LNCAP (cell line): ENCODE data around the gene ZNF423.

ENCODE experiments used
- TF ChIP-seq, protein P1 (sequence below): fragments of 450-650 bp; IDR thresholded peaks from 2 replicates; pipeline ENCODE4 v1.5.1; 2017; ENCODE audit warnings: mild to moderate bottlenecking

ZNF423 gene

DNA sequence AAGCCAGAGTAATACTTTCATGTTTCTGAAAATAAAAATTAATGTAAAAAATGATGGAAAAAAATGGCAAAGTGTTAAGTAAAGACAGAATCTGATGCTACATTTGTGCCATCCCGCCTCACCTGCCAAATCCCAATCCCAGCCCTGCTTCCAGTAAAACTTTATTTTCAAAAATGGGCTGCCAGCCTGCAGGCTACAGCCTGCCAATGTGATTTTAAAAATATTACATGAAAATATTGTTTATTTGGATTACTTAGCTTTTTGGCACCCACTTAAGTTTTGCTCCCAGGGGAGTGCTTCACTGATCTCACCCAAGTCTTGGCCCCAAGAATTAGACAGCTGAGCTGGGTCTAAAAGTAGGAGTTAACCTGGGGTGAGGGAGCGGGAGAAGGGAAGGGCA is 369.5 kb downstream of the ZNF423 start:
- TF ChIP-seq, protein P1, sequence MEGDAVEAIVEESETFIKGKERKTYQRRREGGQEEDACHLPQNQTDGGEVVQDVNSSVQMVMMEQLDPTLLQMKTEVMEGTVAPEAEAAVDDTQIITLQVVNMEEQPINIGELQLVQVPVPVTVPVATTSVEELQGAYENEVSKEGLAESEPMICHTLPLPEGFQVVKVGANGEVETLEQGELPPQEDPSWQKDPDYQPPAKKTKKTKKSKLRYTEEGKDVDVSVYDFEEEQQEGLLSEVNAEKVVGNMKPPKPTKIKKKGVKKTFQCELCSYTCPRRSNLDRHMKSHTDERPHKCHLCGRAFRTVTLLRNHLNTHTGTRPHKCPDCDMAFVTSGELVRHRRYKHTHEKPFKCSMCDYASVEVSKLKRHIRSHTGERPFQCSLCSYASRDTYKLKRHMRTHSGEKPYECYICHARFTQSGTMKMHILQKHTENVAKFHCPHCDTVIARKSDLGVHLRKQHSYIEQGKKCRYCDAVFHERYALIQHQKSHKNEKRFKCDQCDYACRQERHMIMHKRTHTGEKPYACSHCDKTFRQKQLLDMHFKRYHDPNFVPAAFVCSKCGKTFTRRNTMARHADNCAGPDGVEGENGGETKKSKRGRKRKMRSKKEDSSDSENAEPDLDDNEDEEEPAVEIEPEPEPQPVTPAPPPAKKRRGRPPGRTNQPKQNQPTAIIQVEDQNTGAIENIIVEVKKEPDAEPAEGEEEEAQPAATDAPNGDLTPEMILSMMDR: no peak

DNA sequence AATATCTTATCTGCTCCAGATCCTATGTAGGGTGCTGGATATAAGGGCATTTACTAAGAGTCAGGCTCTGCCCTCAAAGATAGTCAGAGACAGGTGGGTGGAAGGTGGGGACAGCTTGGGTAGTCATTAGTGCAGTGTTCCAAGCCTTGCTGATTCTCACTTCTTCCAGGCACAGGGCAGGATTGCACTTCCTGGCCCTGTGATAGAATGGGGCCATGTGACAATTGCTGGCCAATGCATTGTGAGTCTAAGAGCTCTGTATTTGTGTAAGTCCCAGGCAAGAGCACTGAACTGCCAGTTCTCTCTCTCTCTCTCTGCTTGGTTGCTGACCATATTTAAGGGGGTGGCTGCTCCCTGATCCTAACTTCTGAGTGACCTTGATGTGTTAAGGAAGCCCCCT is 370.2 kb downstream of the ZNF423 start:
- TF ChIP-seq, protein P1: no peak

DNA sequence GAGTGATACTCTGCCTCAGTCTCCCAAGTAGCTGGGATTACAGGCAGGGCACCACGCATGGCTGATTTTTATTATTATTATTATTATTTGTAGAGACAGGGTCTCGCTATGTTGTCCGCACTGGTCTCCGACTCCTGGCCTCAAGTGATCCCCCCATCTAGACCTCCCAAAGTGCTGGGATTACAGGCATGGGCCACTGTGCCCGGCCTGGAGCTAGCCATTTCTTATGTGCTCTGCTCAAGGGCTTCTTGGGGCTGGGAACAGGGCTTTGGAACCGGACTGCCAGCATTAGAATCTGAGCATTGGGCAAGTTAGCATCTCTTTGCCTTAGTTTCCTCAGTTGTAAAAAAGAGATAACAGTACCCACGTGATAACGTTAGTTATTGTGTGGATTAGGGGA is 371.0 kb downstream of the ZNF423 start:
- TF ChIP-seq, protein P1: no peak

DNA sequence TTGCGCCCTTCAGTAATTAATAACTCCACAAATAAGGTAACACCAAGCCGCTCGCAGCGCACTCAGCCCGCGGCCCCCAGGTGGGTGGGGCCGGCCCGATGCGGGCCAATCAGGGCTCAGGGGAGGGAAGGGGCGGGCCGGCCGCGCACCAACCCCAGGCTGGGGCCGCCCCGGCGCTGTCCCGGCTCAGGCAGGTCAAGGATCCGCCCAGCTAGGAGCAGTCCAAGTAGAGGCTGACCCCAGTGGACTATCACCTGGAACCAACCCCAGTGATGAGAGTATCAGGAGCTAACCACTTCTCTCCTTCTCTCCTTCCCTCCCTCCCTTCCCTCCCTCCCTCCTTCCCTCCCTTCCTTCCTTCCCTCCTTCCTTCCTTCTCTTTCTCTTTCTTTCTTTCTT is 371.5 kb downstream of the ZNF423 start:
- TF ChIP-seq, protein P1: no peak

DNA sequence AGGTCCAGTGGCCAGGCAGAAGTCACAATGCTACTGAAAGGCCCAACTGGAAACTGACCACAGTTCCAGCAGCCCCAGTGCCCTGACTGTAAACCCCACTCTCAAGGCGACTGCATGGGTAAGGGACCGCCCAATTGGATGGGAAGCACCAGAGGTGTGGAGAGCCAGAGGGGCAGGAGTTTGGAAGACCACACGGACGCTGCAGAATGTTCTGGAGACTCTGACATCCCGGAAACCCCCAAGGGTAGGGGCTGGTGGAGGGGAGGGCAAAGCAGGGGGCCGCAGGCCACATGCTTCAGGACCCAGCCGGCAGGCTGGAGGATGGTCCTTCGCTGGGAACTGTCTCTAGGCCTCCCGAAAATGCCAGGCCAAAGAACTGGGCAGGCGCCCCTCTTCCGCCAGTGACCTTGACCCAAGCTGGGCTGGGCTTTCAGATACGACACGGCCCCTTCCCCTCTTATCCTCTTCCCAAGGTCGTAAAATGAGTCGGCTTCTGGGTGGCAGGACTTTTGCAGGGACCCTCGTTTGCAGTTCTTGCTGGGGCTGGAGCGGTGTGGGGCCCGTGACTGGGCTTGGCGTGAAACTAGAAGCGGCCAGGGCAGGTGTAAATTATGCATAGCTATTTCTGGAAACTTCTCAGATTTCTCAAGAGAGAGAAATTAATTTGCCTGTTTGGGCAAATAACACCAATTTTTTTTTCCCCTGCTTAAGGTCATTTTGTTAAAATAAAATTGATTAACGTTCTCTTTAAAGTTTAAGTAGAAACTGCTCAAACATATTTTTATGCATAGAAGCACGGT is 372.1 kb downstream of the ZNF423 start:
- TF ChIP-seq, protein P1: no peak

DNA sequence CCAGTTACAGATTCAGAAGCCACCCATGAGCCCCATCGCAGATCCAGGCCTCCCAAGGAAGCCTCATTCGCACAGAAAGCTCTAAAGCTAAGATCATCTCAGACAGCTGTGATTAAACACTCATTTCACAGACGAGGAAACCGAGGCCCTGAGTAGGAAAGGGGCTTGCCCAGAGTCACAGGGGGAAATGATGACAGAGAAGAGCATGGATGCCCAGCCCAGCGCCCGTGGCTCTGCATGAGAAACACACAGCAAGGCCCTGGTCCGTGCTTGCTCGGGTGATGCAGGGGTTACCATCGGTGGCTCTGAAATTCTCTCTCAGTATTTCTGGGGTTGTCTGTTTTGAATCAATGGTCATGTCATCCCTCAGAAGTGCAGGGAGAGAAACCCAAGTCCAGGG is 372.7 kb downstream of the ZNF423 start:
- TF ChIP-seq, protein P1: no peak

DNA sequence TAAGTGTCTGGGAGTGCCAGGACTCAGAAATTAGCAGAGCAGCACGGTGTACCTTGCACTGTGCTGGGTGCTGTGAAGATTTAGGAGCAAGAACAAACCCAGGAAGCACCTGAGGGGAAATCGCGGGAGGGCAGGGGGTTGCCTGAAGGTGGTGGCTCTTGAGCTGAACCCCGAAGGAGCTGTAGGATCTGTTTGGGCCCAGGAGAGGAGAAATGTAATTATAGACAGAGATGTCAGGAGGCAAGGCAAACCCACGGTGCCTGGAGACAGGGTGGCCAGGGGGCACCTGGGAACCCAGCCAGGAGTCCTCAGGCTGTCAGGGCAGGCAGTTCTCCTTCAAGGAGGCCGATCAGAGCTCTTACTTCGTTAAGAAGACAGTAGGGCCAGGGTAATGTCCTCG is 373.2 kb downstream of the ZNF423 start:
- TF ChIP-seq, protein P1: no peak

DNA sequence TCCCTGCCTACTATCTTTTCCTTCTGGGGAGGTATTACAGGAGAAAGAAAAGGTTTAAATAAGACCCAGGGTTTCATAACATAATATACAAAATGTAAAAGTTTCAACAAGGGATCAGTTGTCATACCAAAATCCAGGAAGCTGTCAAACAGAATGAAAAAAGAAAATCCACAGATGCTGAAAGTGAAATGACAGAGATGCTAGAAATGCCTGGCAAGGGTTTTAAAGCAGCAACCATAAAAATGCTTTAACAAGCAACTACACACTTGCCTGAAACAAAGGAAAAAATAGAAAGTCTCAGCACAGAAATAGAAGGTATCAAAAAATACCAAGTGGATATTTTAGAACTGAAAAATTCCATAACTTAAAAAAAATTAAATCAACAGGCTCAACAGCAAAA is 377.3 kb downstream of the ZNF423 start:
- TF ChIP-seq, protein P1: no peak
